Cerebellar nuclear complex (tissue), 1 donor: ENCODE results near the gene COL15A1.

ENCODE experiments used
- DNase-seq, 2 experiments: peaks; one replicate each; lab custom pipeline; 2025; lab: John Stamatoyannopoulos, UW

Gene COL15A1

DNA sequence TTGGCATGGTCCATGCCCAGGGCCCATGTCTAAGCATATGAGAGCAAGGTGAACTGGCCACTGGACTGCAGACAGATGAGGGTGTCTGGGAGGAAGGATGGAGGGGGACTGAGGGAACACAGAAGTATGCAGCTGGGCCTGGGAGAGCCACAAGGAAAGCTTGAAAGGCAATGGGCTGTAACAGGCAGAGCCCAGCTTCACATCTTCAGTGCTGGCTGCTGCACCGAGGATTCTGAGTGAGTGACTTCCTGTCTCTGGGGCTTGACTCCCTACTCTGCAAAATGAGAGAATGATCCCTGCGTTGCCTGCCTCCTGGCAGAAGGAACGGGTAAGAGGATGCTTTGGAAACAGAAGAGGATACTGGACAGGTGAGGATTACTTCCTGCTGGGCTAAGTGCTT lies 29.0 kb downstream of the COL15A1 start:
- DNase-seq = no peak

DNA sequence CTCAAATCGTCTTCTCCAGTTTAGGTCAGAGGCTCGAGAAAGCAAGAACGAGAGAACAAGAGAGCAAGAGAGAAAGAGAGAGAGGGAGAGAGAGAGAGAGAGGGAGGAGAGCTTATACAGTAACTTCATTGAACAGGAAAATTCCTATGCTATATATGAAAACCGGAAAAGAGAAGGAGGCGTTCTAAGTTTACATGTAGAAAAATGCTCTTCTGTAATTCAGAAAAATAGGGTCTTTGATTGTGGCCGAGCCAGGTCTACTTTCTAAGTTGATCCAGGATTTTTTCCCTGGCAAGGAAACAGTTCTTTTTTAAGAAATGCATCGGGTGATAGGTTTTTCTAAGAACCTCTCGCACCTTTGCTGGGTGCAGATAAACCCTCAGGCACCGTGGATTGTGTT lies 29.5 kb downstream of the COL15A1 start:
- no peak for DNase-seq

DNA sequence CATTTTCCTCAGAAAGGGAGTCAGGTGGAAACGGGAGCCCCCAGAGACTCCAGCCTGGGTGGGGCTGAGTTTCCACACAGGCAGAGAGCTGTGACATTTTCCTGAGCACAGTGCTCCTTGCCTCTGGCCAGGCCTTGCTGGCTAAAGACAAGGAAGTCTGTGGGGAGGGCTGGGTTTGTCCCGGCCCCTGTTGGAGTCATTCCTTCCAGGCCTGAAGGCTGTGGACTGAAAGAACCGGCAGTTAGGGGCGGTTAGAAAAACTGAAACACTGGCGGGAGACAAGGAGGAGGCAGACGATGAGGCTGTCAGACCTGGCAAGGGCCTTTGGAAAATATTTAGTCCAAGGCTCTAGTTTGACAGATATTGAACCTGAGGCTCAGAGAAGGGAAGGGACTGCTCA lies 29.9 kb downstream of the COL15A1 start:
- DNase-seq = no peak

DNA sequence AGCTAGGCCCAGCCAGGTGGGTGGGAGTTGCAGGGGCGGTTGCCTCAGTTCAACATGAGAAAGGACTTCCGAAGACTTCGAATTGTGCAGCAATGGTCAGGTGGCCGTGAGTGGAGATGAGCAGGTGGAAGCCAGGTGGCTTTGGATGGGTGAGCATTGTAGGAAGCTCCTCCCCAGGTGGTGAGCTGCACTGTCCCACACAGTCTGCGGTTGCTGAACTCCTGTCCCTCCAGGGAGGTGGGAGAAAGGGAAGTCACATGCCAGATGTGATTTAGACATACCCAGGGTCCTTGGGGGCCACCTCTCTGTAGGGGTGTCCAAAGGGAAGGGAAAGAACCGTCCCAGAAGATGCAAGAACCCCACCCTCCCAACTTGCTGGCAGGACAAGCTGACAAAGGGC lies 30.4 kb downstream of the COL15A1 start:
- no peak for DNase-seq

DNA sequence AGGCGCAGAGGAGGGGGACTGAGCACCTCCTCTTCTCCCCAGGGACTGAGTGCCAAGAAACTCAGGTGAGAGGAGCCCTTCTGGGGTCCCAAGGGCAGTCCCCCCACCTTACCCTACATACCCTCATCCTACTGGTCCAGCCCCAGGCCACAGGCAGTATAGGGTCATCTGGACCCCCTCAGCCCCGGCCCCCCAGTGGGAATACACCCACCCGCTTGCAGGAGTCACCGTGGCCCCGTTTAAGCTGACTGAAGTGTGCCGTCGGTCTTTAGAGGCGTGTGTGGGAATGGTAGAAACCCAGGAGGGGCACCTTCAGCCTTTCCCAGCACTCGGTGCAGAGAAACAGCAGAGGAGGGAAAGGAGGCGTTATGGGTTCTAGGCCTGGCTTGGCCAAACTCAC lies 30.8 kb downstream of the COL15A1 start:
- DNase-seq = no peak

DNA sequence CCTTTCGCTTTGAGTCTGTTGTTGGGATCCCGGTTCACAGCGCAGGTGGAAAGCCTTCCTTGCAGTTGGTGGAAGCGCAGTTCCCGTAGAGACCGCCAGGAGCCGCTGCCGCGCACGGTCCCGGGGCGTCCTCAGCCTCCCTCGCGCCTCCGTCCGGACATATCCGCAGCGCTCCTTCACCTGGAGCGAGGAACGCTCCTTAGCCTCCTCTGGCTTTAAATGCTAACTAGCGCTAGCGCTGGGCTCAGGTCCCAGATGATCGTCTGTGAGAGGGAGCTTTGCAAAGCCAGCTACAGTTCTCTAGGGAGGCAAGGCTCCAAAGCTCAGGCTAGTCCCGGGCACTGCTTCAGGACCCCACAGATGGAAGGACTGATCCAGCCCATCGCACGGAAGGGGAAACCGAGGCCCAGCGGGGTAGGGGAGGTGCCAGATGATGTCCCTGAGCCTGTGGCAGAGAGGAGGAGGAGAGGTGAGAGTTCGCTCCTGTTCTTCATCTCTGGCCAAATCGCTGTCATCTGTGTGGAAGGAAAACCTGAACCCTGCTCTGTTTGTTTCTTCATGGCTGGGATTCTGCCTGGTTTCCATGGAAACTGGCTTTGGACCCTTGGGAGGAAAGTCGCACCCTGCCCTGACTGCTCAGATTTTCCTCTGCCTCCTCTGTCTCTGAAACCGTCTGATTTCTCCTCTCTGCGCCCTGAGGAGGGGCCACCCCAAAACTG lies 31.4 kb downstream of the COL15A1 start:
- peak in 1 of 2 experiments; percentile 39 for DNase-seq

DNA sequence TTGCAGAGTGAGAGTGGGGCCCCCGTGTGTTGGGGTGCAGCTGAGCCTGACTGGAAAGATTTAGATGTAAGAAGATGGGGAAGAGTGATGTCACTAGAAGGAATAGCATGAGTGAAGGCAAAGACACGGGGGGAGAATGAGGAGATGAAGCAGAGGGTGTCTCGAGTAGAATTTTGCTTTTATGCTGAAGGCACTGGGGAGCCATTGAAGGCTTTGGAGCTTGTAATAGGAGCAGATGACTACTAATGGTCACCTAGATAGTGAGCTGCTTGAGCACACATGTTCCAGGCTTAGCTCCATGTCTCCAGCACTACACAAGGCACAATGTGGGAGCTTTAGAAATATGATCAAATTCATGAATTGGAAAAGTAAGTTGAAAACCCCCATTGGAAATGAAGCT lies 32.1 kb downstream of the COL15A1 start:
- DNase-seq = no peak

DNA sequence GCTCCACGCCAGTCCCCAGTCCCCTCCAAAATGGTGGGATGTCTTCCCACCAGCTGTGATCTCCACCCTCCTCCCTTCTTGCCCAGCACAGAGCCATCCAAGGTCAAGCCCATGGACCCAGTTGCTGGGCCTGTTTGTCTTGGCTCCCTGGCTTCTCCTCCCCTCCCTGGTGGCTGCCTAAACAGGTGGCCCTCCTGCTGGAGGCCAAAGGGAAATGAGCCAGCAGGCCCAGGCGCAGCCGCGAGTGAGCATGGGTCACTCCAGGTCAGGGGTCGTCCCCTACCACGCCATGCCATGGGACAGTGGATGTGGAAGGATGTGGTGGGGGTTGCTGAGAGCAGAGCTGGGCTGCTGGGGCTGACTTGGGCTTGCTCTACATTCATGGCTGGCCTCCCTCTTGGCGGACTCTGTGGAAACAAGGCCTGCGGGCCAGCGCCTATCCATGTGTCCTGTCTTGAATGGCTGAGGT lies 33.6 kb downstream of the COL15A1 start:
- DNase-seq = no peak

DNA sequence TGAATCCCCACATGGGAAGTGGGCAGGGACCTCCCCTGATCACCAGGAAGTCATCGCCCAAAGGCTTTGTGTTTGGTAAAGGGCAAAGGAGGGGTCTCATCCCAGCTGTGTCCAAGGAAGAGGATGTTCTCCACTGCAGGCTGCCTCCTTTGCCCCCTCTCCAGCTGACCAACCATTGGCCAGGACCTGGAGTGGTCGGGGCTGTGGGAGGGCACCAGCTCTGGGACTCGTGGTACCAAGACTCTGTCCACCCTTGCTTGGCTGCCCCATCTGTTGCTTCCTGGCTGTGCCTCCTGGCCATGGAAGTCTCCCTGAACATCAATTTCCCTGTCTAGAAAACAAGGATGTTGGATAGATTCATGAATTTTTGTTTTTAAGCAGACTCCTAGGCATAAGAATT lies 34.1 kb downstream of the COL15A1 start:
- DNase-seq = no peak

DNA sequence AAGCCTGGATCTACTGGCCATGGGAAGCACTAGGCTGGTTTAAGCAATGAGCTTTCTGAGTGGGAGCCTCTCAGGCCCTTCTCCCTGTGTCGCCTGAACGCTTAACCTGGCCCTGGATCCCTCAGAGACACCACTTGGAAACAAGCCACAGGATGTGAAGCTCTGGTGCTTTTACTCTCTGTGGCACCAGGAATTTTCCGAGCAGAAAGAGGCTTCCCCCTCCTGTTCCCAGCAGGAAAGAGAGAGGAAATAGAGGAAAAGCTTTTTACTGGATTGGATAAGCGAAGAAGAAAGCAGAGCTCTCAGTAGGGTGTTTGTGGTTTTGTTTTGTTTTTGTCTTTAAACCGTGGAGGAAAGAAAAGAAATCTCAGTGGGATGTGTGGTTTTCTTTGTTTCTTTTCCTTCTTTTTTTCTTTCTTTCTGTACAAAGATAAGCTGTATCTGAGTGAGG lies 34.5 kb downstream of the COL15A1 start:
- DNase-seq = peak in 1 of 2 experiments; percentile 35

DNA sequence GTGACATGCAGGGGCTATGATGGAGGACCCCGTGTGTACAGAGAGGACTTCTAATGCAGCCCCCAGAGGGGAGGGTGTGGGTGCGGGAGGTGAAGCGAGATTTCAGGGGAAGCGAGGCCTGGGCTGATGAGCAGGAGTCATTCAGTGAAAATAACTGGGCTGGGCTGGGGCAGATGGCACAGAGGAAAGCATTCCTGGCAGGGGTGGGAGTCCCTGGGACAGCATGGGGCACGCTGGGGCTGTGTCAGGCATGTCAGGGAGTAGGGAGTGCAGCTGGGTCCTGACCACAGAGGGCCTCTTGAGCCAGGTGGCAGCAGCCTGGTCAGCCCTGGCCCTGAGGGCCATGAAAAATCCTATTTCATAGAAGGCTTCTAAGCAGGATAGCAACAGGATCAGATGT lies 36.6 kb downstream of the COL15A1 start:
- no peak for DNase-seq

DNA sequence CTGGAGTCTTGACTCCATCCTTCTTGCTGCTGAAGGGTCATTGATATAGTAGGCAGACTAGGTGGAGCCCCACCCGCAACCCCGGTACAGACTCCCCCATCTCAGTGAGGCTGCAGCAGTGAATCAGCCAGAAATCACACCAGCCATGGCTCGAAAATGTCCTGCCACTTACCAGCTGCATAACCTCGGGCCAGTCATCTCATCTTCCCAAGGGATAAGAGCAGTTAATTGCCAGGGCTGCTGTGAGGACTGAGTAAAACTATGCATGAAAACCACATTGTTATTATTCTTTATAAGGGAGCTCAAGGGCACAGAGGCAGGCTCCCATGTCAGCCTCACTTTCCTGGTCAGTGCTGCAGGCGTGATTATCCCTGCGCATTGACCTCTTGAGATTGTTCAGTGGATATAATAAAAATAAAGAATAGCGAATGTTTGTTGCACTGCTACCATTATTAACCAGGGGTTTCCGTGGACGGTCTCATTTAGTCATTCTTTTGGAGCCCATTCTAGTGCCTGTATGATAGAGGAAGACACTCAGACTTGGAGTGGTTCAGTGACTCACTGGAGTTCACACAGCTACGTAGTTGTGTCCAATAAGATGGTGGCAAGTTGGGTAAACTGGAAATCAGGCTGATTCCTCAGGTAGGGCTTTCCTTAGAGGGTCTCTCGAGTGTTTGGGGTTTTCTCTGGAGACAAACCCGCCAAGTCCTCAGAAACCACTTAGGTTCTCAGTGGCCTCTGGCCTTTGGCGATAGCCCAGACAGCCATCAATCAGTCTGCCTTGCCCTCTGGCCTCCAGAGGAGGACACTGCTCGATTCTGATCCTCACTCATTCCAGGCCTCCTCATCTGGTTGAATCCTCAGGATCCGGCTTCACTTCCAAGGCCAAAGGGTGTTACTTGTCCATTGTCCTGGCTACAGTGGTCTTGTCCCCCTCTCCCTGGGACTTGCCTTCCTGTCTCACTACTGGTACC lies 39.9 kb downstream of the COL15A1 start:
- no peak for DNase-seq

DNA sequence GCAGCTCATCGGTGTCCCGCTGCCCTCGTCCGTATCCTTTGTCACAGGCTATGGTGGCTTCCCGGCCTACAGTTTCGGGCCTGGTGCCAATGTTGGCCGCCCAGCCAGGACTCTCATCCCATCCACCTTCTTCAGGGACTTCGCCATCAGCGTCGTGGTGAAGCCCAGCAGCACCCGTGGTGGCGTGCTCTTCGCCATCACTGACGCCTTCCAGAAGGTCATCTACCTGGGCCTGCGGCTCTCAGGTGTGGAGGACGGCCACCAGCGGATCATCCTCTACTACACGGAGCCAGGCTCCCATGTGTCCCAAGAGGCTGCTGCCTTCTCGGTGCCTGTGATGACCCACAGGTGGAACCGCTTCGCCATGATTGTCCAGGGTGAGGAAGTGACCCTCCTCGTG lies 41.9 kb downstream of the COL15A1 start:
- DNase-seq = no peak

DNA sequence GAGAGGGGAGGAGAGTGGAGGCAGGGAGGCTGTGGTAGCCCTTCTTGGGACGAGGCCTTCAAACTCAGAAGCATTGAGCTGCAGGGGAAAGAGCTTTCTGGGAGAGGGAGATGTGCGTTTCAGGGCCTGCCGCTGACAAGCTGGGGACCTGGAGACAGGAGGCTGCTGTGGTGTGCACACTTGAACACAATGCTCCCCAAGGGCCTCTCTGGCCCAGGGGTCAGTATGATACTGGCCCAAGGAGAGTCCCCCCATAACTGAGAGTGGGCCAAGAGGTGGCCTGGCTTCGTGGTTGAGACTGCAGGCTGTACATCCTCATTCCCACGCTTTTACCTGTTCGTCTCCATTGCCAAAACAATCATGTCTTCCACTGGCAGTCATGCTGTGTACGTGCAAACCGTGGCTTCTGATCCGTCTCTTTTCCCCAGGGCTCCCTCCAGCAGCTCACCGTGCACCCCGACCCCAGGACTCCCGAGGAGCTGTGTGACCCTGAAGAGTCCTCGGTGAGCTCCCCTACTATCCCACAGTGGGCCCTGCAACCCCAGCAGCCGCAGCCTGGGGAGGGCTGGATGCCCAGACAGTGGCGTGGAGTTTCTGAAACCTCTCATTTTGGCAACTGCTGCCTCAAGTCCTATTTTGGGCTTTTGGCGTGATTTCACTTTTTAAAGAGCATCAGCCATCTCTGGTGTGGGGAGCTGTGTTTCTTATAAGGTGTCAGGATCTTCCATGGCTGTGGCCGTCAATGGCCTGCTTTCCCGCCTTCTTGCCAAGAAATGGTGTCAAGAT lies 43.4 kb downstream of the COL15A1 start:
- no peak for DNase-seq

DNA sequence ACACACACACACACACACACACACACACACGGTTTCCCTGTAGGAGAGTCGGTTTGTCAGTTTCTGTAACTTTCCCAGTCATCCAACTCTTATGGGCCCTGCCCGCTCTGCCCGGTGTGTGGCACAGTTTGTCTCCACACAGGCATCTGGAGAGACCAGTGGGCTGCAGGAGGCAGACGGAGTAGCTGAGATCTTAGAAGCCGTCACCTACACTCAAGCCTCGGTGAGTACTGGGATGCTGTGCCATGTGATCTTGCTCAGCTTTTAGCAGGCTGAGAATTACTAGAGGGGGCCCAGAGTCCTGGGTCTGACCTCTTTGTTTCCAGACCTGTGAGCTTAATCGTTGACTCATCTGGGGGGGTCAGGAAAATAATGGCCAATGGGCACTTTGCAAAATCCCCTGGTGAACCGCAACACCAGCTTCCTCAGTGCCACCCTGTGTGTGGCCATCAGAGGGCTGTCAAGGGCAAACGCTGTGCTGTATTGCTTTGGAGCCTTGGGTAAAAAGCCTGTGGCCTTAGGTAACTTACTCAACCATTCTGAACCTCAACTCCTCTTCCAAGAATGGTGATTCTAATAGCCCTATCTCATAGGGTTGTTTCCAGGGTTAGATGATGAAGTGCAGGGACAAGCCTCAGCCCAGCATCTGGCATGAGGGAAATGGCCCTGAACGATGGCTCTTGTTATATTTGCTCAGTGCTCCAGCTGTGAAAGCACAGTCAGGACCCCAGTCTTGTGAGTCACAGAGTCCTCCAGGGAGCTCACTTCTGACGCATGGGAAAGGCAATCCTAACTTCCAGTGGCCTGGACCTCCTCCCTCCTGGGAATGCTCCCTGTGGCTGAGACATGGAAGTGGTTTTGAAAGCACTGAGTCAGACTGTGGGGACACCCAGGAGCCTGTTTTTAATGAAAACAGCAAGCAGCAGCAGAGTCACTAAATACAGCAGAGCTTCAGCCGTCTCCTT lies 45.6 kb downstream of the COL15A1 start:
- DNase-seq = no peak

DNA sequence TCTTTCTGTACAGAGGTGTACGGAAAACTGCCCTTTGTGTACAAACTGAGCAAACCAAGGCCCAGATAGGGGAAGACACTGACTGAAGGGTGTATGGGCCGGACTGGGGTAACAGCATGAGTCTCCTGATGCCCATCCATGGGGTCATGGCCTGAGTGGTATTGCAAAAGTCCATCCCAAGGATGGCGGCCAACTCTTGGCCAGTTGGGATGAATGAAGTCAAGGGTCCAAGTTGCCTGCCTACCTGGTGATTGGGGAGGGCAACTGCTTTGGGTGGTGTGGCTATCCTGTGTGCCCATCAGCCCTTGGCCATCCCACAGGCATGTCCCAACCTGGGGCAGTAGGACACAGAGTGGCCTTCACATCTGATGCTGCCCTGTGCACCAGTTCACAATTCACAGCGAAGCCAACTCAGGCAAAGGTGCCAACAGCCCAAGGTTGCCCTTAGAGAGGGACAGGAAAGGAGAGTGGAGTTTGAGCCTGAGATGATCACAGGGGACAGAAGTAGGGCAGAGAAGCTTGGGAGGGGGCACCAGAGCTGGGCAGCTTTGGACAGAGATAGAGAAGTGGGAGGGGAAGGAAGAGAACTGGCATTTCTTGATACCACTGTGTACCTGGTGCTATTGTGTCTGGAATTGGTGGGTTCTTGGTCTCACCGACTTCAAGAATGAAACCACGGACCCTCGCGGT lies 46.6 kb downstream of the COL15A1 start:
- no peak for DNase-seq

DNA sequence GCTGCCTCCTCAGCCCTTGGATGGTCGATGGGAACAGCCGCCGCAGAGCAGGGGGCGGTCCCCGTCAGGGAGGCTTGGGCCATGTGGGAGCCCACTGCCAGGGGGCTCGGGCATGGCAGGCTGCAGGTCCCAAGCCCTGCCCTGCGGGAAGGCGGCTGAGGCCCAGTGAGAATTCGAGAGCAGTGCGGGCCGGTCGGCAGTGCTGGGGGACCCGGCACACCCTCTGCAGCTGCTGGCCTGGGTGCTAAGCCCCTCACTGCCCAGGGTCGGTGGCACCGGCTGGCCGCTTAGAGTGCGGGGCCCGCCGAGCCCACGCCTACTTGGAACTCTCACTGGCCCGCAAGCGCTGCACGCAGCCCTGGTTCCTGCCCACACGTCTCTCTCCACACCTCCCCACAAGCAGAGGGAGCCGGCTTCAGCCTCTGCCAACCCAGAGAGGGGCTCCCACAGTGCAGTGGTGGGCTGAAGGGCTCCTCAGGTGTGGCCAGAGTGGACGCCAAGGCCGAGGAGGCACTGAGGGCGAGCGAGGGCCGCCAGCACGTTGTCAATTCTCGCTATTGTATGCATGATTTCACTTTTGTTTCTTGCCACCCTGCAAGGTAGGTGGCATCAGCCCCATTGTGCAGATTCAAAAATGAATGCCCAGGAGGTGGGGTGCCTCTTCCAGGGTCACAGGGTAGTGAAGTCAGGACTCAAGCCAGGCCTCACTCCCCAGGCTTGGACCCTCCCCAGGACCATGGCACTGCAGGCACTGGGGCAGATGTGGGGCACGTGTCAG lies 48.6 kb downstream of the COL15A1 start:
- DNase-seq = no peak

DNA sequence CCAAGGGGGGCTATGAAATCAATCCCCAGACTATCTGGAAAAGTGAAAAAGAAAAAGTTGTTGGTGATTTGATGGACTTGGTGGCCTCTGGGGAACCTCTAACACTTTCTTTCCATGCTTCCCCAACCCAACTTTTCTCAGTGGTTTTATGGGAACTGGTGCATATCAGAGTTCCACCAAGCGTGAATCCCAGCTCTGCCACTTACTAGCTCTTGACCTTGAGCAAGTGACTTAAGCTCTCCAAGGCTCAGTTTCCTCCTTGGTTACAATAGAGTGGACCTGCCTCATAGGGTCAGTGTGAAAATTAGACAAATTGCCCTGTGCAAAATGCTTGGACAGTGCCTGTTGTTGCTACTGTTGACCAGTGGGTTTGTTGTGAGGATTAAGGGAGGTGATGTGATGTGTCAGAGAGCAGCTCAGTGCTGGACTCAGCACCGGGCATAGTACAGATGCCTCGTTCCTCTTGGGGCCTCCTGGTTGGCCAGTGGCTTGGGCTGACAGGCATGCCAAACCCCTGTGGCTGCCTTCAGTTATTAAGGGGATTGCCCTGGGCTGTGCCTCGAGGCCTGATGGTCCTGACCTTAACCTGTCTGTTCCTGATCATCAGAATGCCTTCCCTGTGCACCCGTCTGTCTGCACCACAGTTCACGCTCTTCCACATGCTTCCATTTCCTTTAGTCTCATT lies 49.3 kb downstream of the COL15A1 start:
- no peak for DNase-seq

DNA sequence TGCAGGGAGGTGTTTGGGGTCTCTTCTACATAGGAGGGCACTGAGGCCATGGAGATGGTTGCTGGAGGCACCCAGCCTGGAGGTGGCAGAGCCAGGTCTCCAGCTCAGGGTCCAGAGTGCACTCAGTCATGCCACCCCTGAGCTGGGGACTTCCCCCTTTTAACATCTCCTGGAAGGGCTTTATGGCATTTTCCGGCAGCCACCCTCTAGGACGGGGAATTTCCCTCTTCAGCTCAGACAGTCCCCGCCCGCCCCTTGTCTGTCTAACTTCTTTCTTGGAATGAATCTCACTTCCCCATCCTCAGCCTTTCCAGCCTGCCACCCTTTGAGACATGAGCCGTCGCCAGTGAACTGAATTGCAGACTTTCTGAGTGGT lies 49.9 kb downstream of the COL15A1 start:
- no peak for DNase-seq
